Neutrophil (primary cell): ENCODE measurements around the gene ATP9B.

Experiments
- H3K27ac ChIP-seq: fragments of 200-600 bp; sonication (generic); 2 replicates; pipeline ENCODE4 v1.5.1; 2016; ENCODE audit warnings: mild to moderate bottlenecking, moderate library complexity
- H3K27me3 ChIP-seq: fragments of 200-600 bp; sonication (generic); 2 replicates; pipeline ENCODE4 v1.6.0; 2016; ENCODE audit warnings: mild to moderate bottlenecking
- H3K36me3 ChIP-seq: fragments of 200-600 bp; sonication (generic); 2 replicates; pipeline ENCODE4 v1.5.1; 2017
- H3K4me1 ChIP-seq, 2 experiments: fragments of 200-600 bp in 1 of 2; sonication (generic) in 1 of 2; 1 replicate in 1 of 2; 2 replicates in 1 of 2; pipeline versions ENCODE4 v1.5.1 to v1.6.1; 2013 to 2016; ENCODE audit warnings: low read depth in 1 of 2, low read length in 1 of 2, mild to moderate bottlenecking in 1 of 2, moderate library complexity in 1 of 2; ENCODE audit not compliant: control insufficient read depth in 1 of 2, insufficient read depth in 1 of 2
- H3K4me3 ChIP-seq, 2 experiments: fragments of 200-600 bp in 1 of 2; sonication (generic) in 1 of 2; 1 replicate in 1 of 2; 2 replicates in 1 of 2; pipeline ENCODE4 v1.5.1; 2013 to 2016; ENCODE audit warnings: low read depth in 1 of 2, low read length in 1 of 2, mild to moderate bottlenecking in 1 of 2, moderate library complexity in 1 of 2
- H3K9me3 ChIP-seq: fragments of 200-600 bp; sonication (generic); 2 replicates; pipeline ENCODE4 v1.5.1; 2016
- CTCF ChIP-seq: fragments of 200-600 bp; sonication (generic); IDR thresholded peaks from 2 replicates; pipeline ENCODE4 v1.5.1; 2016; ENCODE audit warnings: antibody characterized with exemption

ATP9B gene

GRCh38 chr18:79420033-79420745, 351.0 kb downstream of the ATP9B start:
- no peaks in the 10 kb centered on the region for H3K27me3 ChIP-seq
- no peaks in the 10 kb centered on the region for H3K9me3 ChIP-seq
- no peak overlapping the region for H3K27ac ChIP-seq
- no peak for TF ChIP-seq CTCF
- no peaks in the 10 kb centered on the region for H3K4me1 ChIP-seq
- H3K4me3 ChIP-seq, result no peak overlapping the region
- no peaks in the 10 kb centered on the region for H3K36me3 ChIP-seq

DNA sequence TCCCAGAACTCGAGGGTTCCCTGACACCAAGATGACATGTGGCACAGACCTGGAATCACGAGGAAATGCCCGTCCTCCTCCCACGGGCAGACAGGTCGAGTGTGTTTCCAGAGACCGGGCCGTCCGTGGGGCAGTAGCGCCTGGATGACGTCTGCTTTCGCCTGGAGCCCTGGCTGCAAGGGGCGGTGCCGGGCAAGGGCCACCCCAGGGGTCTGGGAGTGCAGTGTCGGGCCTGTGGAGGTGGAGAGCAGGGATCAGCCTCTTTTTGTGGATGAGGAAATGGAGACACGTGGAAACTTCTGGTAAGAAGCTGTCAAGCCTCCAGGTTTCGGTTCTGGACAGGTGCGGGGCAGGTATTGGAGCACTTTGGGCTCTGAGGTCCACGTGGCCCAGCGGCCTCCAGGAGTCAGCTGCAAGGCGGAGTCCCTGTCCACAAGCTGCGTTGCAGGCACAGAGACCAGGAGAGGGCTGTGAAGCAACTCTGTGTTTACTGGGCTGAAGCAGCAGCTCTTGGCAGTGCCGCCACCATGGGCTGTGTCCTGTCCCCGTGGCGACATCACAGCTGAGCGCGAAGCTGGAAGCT, 352.2 kb downstream of the ATP9B start:
- H3K4me1 ChIP-seq, result no peaks in the 10 kb centered on the region
- TF ChIP-seq CTCF, result no peak
- no peak overlapping the region for H3K27ac ChIP-seq
- H3K27me3 ChIP-seq, result no peaks in the 10 kb centered on the region
- H3K9me3 ChIP-seq, result no peaks in the 10 kb centered on the region
- H3K4me3 ChIP-seq, result no peak overlapping the region
- no peaks in the 10 kb centered on the region for H3K36me3 ChIP-seq

DNA sequence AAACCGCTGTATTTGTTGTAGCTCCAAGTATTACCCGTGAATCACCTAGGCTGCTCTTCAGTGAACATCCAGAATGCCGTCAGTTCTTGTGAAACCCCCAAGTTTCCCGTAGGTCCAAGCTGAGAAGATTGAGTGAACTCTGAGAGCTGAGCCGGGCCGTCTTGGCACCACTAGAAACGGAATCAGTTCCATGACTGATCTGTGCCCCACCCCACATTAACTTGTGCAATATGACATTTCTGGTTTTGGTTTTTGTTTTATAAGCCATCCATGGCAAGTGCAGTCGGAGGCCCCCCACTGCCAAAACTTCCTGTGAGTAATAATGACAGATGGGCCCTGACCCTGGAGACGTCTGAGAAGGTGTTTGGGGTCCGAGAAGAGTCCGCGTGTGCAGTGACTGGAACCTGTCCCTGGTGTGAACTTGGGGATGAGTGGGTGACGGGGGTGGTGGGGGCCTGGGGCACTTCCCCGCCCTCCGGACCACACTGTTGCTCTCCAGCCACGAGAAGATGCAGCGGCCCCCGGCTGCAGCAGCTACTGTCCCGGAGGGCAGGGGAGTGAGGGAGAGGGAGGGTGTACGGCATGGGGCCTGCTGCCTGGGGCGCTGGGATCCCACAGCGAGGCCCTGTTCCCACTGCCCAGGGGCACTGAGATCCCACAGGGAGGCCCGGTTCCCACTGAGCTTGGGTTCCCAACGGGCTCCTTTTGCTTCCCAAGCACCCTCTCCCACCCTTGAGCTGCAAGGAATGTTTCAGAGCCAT, 353.0 kb downstream of the ATP9B start:
- no peak for TF ChIP-seq CTCF
- no peaks in the 10 kb centered on the region for H3K4me1 ChIP-seq
- no peaks in the 10 kb centered on the region for H3K27me3 ChIP-seq
- no peak overlapping the region for H3K27ac ChIP-seq
- no peak overlapping the region for H3K4me3 ChIP-seq
- H3K9me3 ChIP-seq, result no peaks in the 10 kb centered on the region
- H3K36me3 ChIP-seq, result no peaks in the 10 kb centered on the region

- Histone ChIP-seq H3K36me3 (no peaks in the 10 kb centered on the region), H3K9me3 (no peaks in the 10 kb centered on the region), H3K27me3 (no peaks in the 10 kb centered on the region), H3K27ac (no peak overlapping the region), H3K4me1 (no peaks in the 10 kb centered on the region), H3K4me3 (no peak overlapping the region)
- TF ChIP-seq CTCF, result no peak
These were observed 353.6 kb downstream of the ATP9B start for GRCh38 chr18:79422783-79423165.

DNA sequence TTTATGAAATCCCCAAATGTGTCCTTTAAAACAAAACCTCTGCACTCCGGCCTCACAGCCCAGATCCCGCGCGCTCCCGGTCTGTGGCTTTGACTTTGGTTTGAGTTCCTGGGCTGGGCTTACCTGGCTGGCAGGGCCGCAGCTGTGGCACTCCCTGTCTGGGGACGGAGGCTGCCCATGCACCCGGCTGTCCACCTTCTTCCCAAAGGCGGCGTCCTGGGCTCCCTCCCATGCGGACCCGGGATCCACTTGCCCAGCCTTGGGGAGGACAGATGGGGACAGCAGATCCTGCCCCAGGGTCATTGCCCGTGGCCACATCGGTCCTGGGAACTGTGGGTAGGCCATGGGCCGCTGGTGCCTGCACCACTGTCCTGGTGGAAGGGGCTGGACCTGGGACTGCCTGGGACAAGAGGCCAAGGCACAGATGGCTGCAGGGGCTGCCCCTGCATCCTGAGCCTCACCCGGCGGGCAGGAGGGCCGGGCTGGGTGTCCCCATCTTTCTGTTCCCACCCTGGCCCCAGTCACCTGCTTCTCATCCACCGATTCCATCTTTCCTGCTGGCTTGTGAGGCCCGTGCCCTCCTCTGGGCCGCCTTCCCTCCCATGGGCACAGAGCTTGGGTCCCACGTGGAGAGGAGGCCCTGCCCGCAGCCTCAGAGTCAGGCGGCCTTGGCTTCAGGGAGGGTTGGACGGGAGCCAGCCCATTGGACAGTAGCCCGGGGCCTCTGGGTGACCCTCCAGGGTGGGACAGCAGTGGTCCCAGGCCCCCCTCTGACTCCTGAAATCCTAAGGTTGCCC, 354.2 kb downstream of the ATP9B start:
- no peak for TF ChIP-seq CTCF
- H3K36me3 ChIP-seq, result no peaks in the 10 kb centered on the region
- H3K4me3 ChIP-seq, result no peak overlapping the region
- no peak overlapping the region for H3K27ac ChIP-seq
- H3K9me3 ChIP-seq, result no peaks in the 10 kb centered on the region
- H3K4me1 ChIP-seq, result no peaks in the 10 kb centered on the region
- no peaks in the 10 kb centered on the region for H3K27me3 ChIP-seq
